ENCODE data around the gene CHKA. TPM values are rescaled to one million over a fixed set of nuclear protein-coding genes. Genes with fewer than 3 reads are reported as not detected.
A peak's percentile ranks its signal among the peaks of the same experiment; 100 is the strongest.

CHKA gene
- total and polyA plus RNA-seq, 2 of the 4 experiments (the other 2 are of a cell fraction): 4.5 to 8.4 TPM

DNA sequence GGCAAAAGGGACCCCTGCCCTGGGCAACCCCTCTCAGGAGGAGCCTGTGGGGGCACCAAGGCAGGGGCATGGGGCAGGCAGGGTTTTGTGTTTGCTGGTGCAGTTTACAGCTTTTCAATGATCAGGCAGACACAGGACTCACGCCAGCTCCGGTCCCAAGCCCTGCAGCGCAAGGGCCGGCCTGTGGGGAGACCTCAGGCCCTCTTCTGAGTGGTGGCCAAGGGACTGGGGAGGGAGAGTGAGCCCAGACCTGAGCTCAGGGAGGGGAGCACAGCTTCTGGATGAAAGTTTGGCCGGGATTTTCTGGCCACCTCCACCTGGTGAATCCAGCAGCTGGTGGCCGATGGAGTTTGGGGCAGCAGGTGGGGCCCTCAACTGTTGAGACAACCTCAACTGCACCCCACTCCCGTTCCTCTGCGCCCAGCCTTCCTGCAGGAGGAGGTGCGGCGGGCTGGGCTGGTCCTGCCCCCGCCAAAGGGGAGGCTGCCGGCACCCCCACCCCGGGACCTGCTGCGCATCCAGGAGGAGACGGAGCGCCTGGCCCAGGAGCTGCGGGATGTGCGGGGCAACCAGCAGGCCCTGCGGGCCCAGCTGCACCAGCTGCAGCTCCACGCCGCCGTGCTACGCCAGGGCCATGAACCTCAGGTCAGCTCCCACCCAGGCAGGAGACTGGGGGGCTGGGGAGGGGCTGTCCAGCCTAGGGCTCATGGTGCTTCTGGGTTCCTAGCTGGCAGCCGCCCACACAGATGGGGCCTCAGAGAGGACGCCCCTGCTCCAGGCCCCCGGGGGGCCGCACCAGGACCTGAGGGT lies 78.8 kb downstream of the CHKA start:
- Histone ChIP-seq H3K9me1 (ENCODE audit: insufficient read depth, low read length) (no peaks in the 10 kb centered on the region), H4K8ac (ENCODE audit: low read depth in 2 of 2, low read length in 2 of 2) (no peak overlapping the region), H3K9ac (ENCODE audit: low read depth, low read length) (no peak overlapping the region), H2BK20ac (ENCODE audit: low read depth, low read length) (no peak overlapping the region), H3K27ac (ENCODE audit: insufficient read depth, low read length) (no peak overlapping the region), H3K27me3 (ENCODE audit: control insufficient read depth, insufficient read depth, low read length) (no peaks in the 10 kb centered on the region), H2AFZ (replicated peaks; ENCODE audit: low read length, poor library complexity) (no peak overlapping the region), H2AK9ac (replicated peaks; ENCODE audit: low read depth, low read length, poor library complexity) (peak overlapping the region; percentile 67), H3K4me3 (ENCODE audit: insufficient read depth, low read depth, low read length) (no peak overlapping the region), H4K20me1 (ENCODE audit: insufficient read depth, low read length) (no peaks in the 10 kb centered on the region; the same call in 1 of the 2 replicates), H4K5ac (ENCODE audit: low read depth, low read length) (no peak overlapping the region), H3K23ac (ENCODE audit: low read depth, low read length) (no peak overlapping the region), H2AK5ac (ENCODE audit: low read depth, low read length) (no peak overlapping the region), H3K4me2 (ENCODE audit: low read depth, low read length) (no peak overlapping the region), H4K91ac (ENCODE audit: insufficient read depth, low read depth, low read length) (no peak overlapping the region), H3K56ac (ENCODE audit: extremely low read depth, insufficient read depth, low read length) (no peak overlapping the region), H3K79me1 (ENCODE audit: low read depth in 1 of 2, low read length in 2 of 2) (peaks cover 7 to 49% of the 10 kb centered on the region in 2 experiments; a peak in 3 of 4 replicates), H3K4me1 (ENCODE audit: control insufficient read depth, insufficient read depth, low read length) (peaks cover 25% of the 10 kb centered on the region), H3K18ac (ENCODE audit: low read depth, low read length) (no peak overlapping the region), H3K14ac (replicated peaks; ENCODE audit: low read depth, low read length) (no peak overlapping the region), H3K4ac (ENCODE audit: low read depth, low read length) (no peak overlapping the region), H2BK5ac (ENCODE audit: low read depth, low read length, poor library complexity, severe bottlenecking) (no peak overlapping the region), H3K36me3 (ENCODE audit: control insufficient read depth, insufficient read depth, low read length) (peaks cover 31% of the 10 kb centered on the region), H2BK120ac (ENCODE audit: low read depth, low read length) (no peak overlapping the region), H3K9me3 (ENCODE audit: control insufficient read depth, insufficient read depth, low read length) (no peaks in the 10 kb centered on the region), H2BK15ac (ENCODE audit: low read depth, low read length) (no peak overlapping the region)
- 90% methylated on average over 13 of the region's 27 CpGs; no CpG with 5 or more reads in 1 of the 2 experiments for WGBS, 2 experiments (ENCODE audit: extremely low coverage in 2 of 2, insufficient read length in 1 of 2)
- ChIA-PET CTCF (interaction anchor here (0.6 to 1.4 kb wide), 2 partner anchors 10 to 78 kb away, joined by 3 to 8 read pairs; no protein-coding TSS in a partner anchor), POLR2A (ENCODE audit: unreplicated experiment) (no interaction called here)
- intact Hi-C loops (cut with micrococcal nuclease) (no loop called here), dilution Hi-C loops (cut with HindIII; ENCODE audit: low sequenced_read_pairs, unreplicated experiment) (no loop called here), in situ Hi-C loops (cut with MboI; ENCODE audit: low sequenced_read_pairs) (no loop called here)
- DNase-seq (no peak), ATAC-seq (ENCODE audit: low read depth) (no peak)
- BruUV-seq (replicated peaks): no TSS peak
- no peak for TF ChIP-seq CEBPB (IDR thresholded peaks at IDR 0.05; ENCODE audit: low read depth, low read length)
- TF ChIP-seq, protein P1, sequence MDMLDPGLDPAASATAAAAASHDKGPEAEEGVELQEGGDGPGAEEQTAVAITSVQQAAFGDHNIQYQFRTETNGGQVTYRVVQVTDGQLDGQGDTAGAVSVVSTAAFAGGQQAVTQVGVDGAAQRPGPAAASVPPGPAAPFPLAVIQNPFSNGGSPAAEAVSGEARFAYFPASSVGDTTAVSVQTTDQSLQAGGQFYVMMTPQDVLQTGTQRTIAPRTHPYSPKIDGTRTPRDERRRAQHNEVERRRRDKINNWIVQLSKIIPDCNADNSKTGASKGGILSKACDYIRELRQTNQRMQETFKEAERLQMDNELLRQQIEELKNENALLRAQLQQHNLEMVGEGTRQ (IDR thresholded peaks at IDR 0.05; ENCODE audit: low read depth, low read length): no peak
- no peak for TF ChIP-seq CHD1 (IDR thresholded peaks at IDR 0.05; ENCODE audit: low read depth, low read length)
- TF ChIP-seq MXI1 (IDR thresholded peaks at IDR 0.05; ENCODE audit: borderline replicate concordance, low read depth, low read length): no peak
- TF ChIP-seq FOS (IDR thresholded peaks at IDR 0.05; ENCODE audit: low read depth, low read length): no peak
- no peak for TF ChIP-seq CTCF (conservative IDR thresholded peaks at IDR 0.05; ENCODE audit: low read depth, low read length)
- TF ChIP-seq POLR2A (IDR thresholded peaks at IDR 0.05; ENCODE audit: low read depth, low read length): no peak
- no peak for TF ChIP-seq RFX5 (IDR thresholded peaks at IDR 0.05; ENCODE audit: low read depth, low read length)
- TF ChIP-seq RCOR1 (IDR thresholded peaks at IDR 0.05; ENCODE audit: insufficient replicate concordance, low read length): no peak
- TF ChIP-seq, protein P2, sequence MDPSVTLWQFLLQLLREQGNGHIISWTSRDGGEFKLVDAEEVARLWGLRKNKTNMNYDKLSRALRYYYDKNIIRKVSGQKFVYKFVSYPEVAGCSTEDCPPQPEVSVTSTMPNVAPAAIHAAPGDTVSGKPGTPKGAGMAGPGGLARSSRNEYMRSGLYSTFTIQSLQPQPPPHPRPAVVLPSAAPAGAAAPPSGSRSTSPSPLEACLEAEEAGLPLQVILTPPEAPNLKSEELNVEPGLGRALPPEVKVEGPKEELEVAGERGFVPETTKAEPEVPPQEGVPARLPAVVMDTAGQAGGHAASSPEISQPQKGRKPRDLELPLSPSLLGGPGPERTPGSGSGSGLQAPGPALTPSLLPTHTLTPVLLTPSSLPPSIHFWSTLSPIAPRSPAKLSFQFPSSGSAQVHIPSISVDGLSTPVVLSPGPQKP (IDR thresholded peaks at IDR 0.05; ENCODE audit: borderline replicate concordance, low read depth, low read length): no peak
- no peak for TF ChIP-seq BHLHE40 (IDR thresholded peaks at IDR 0.05; ENCODE audit: low read depth, low read length)
- TF ChIP-seq RAD21 (IDR thresholded peaks at IDR 0.05; ENCODE audit: low read length): no peak
- no peak for TF ChIP-seq SMC3 (IDR thresholded peaks at IDR 0.05; ENCODE audit: low read depth, low read length)
- TF ChIP-seq MAFK (IDR thresholded peaks at IDR 0.05; ENCODE audit: low read depth, low read length): no peak
- TF ChIP-seq NFE2L2 (IDR thresholded peaks at IDR 0.05; ENCODE audit: low read depth, low read length): no peak

Measured in IMR-90 (cell line).